B cell (primary cell): Measurements from ENCODE around the gene ZBTB12. TPM values are rescaled to one million over a fixed set of nuclear protein-coding genes. Genes with fewer than 3 reads are reported as not detected.

Source experiments
- ATAC-seq: fragments of 200-7000 bp; cut with Tn5 transposase; one replicate; pipeline ENCODE4 v1.10.0; 2021; ENCODE audit warnings: low read depth, mild to moderate bottlenecking, moderate number of reproducible peaks, moderate library complexity
- CTCF ChIA-PET: fragments of 350-600 bp; sonication (Branson Sonifier 250); formaldehyde crosslinking; loops from one replicate; lab custom pipeline; 2021; ENCODE audit warnings: antibody characterized with exemption, inconsistent platforms; lab: Charles Lee
- POLR2A ChIA-PET: fragments of 350-600 bp; sonication (Branson Sonifier 250); formaldehyde crosslinking; loops from one replicate; lab custom pipeline; 2021; ENCODE audit warnings: antibody characterized with exemption; lab: Charles Lee
- DNase-seq: peaks from one replicate; pipeline ENCODE4 v3.0.0; 2013
- H2AFZ ChIP-seq: 2 replicates; pipeline ENCODE4 v1.6.1; 2012; ENCODE audit warnings: mild to moderate bottlenecking, low read depth, low read length; ENCODE audit not compliant: insufficient read depth, poor library complexity, severe bottlenecking
- H3K27ac ChIP-seq, 2 donors: 1 replicate in 1 of 2; 2 replicates in 1 of 2; pipeline ENCODE4 v1.5.1; 2012 to 2013; ENCODE audit warnings: low read length in 2 of 2, mild to moderate bottlenecking in 2 of 2, moderate library complexity in 1 of 2
- H3K27me3 ChIP-seq, 4 experiments: fragments of 200-600 bp in 1 of 4; sonication (generic) in 1 of 4; replicated peaks in 1 of 4; 1 replicate in 2 of 4; 2 replicates in 2 of 4; pipeline versions ENCODE4 v1.6.1 to v1.7.0; 2013 to 2016; ENCODE audit warnings: low read length in 3 of 4, mild to moderate bottlenecking in 2 of 4, mixed read lengths in 1 of 4, moderate library complexity in 1 of 4; ENCODE audit not compliant: insufficient read depth in 4 of 4, control insufficient read depth in 3 of 4; ENCODE audit errors: control extremely low read depth in 1 of 4
- H3K36me3 ChIP-seq, 2 experiments: replicated peaks in 1 of 2; 1 replicate in 1 of 2; 2 replicates in 1 of 2; pipeline versions ENCODE4 v1.6.1 to v1.7.1; 2013; ENCODE audit warnings: low read length in 1 of 2; ENCODE audit not compliant: insufficient read depth in 2 of 2, control insufficient read depth in 1 of 2; ENCODE audit errors: control extremely low read depth in 1 of 2, extremely low read depth in 1 of 2
- H3K4me1 ChIP-seq, 2 donors: fragments of 200-600 bp in 1 of 2; sonication (generic) in 1 of 2; 1 replicate in 1 of 2; 2 replicates in 1 of 2; pipeline versions ENCODE4 v1.5.1 to v1.6.1; 2013 to 2017; ENCODE audit warnings: low read length in 2 of 2; ENCODE audit not compliant: control insufficient read depth in 2 of 2, insufficient read depth in 2 of 2
- H3K4me2 ChIP-seq: replicated peaks from 2 replicates; pipeline ENCODE3; 2012; ENCODE audit warnings: mild to moderate bottlenecking, low read depth, low read length; ENCODE audit not compliant: poor library complexity, severe bottlenecking
- H3K4me3 ChIP-seq, 5 experiments: fragments of 200-600 bp in 1 of 5; sonication (generic) in 1 of 5; 1 replicate in 3 of 5; 2 replicates in 2 of 5; pipeline versions ENCODE4 v1.5.1 to v1.7.0; 2011 to 2016; ENCODE audit warnings: low read length in 4 of 5, mild to moderate bottlenecking in 4 of 5, low read depth in 2 of 5, control low read depth in 1 of 5, moderate library complexity in 1 of 5; ENCODE audit not compliant: insufficient read depth in 1 of 5; ENCODE audit errors: control extremely low read depth in 1 of 5, extremely low read depth in 1 of 5
- H3K79me2 ChIP-seq: fragments of 200-600 bp; sonication (generic); one replicate; pipeline ENCODE4 v1.6.0; 2016; ENCODE audit warnings: low read length; ENCODE audit not compliant: control insufficient read depth, insufficient read depth
- H3K9ac ChIP-seq: fragments of 200-600 bp; sonication (generic); 2 replicates; pipeline ENCODE4 v1.6.1; 2017; ENCODE audit warnings: mild to moderate bottlenecking, low read length, moderate library complexity
- H3K9me3 ChIP-seq, 3 donors: one replicate each; pipeline versions ENCODE4 v1.6.1 to v1.7.1; 2013; ENCODE audit warnings: low read length in 2 of 3; ENCODE audit not compliant: control insufficient read depth in 2 of 3, insufficient read depth in 1 of 3; ENCODE audit errors: control extremely low read depth in 1 of 3
- H4K20me1 ChIP-seq: 2 replicates; pipeline ENCODE4 v1.6.0; 2012; ENCODE audit warnings: mild to moderate bottlenecking, low read length; ENCODE audit not compliant: insufficient read depth, control insufficient read depth, poor library complexity, severe bottlenecking
- H3K27ac Mint-ChIP-seq: one replicate; pipeline ENCODE4 v1.8.0; 2021; ENCODE audit warnings: mixed read lengths
- H3K27me3 Mint-ChIP-seq: one replicate; pipeline ENCODE4 v1.8.0; 2021; ENCODE audit warnings: mixed read lengths
- H3K4me1 Mint-ChIP-seq: one replicate; pipeline ENCODE4 v1.8.0; 2021; ENCODE audit warnings: mixed read lengths
- H3K4me3 Mint-ChIP-seq: one replicate; pipeline ENCODE4 v1.8.0; 2021; ENCODE audit warnings: mixed read lengths
- H3K9me3 Mint-ChIP-seq: one replicate; pipeline ENCODE4 v1.8.0; 2022; ENCODE audit warnings: mixed read lengths; ENCODE audit not compliant: insufficient read depth
- CTCF ChIP-seq: fragments of 200-600 bp; IDR thresholded peaks from one replicate; pipeline ENCODE4 v1.8.0; 2022; ENCODE audit warnings: antibody characterized with exemption, mild to moderate bottlenecking
- EZH2 ChIP-seq: IDR thresholded peaks from 2 replicates; pipeline ENCODE4 v1.6.1; 2012; ENCODE audit warnings: borderline replicate concordance, low read depth, mild to moderate bottlenecking, moderate library complexity, low read length; ENCODE audit not compliant: insufficient read depth, poor library complexity, severe bottlenecking
- WGBS: methylation state at CpG from one replicate; pipeline ENCODE4 v1.1.5; 2013; ENCODE audit warnings: missing lambda C conversion rate; ENCODE audit not compliant: insufficient coverage; 5-methylcytosine and 5-hydroxymethylcytosine counted together
- intact Hi-C: fragments of 100-400 bp; cut with micrococcal nuclease; formaldehyde crosslinking; loops from one replicate; pipeline ENCODE4 v1.10.0; 2022
- polyA plus RNA-seq: library from polyadenylated mRNA; depleted of rRNA; stranded (reverse); fragments of >200 nt; gene quantifications from 2 replicates; pipeline ENCODE4 v1.2.3, GENCODE V29; 2012
- total RNA-seq, 2 donors: library from RNA; stranded (reverse); fragments of 120-200 nt in 1 of 2; gene quantifications; 1 replicate in 1 of 2; 2 replicates in 1 of 2; pipeline versions ENCODE4 v1.2.3 to v1.2.4, GENCODE V29; 2013 to 2022

The ZBTB12 gene
- total and polyA plus RNA-seq, 2 donors (not counting 1 experiment from before 2014, with no cell fraction given), result 1.4 to 8.9 TPM

DNA sequence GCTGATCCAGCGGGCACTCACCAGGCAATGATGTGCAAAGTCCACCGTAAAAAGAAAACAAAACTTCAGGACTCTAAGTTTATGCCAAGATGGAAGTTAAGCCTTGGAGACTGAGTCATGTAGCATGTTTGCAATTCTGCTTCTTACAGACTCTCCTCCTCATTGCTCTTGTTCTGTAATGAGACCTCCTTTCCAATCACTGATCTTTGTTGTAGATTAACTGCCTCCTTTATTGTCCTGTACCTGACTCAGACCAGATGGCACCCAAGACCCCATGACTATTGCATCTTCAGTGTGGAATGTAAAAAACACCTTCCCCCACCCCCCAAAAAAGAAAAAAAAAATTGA, 50.4 kb downstream of the ZBTB12 start:
- no peak overlapping the region for H2AFZ ChIP-seq
- no peak for TF ChIP-seq CTCF
- TF ChIP-seq EZH2, result no peak
- no peaks in the 10 kb centered on the region for H3K27me3 ChIP-seq
- no peak overlapping the region for H3K9ac ChIP-seq
- H3K79me2 ChIP-seq, result no peaks in the 10 kb centered on the region
- ATAC-seq, result no peak
- WGBS, result no CpG with 5 or more reads among the region's 2 CpGs
- intact Hi-C loops, result no loop called here
- no peak overlapping the region for H3K4me3 ChIP-seq
- no peaks in the 10 kb centered on the region for H3K27me3 Mint-ChIP-seq
- no peak for DNase-seq
- no peaks in the 10 kb centered on the region for H4K20me1 ChIP-seq
- H3K9me3 ChIP-seq, result peaks cover 0 to 4% (median 0%) of the 10 kb centered on the region in 3 donors
- ChIA-PET POLR2A (no interaction called here), CTCF (no interaction called here)
- no peaks in the 10 kb centered on the region for H3K36me3 ChIP-seq
- H3K4me1 ChIP-seq, result no peaks in the 10 kb centered on the region
- no peak overlapping the region for H3K27ac Mint-ChIP-seq
- H3K9me3 Mint-ChIP-seq, result no peaks in the 10 kb centered on the region
- no peak overlapping the region for H3K27ac ChIP-seq
- H3K4me2 ChIP-seq, result no peak overlapping the region
- H3K4me3 Mint-ChIP-seq, result no peak overlapping the region
- H3K4me1 Mint-ChIP-seq, result no peaks in the 10 kb centered on the region

DNA sequence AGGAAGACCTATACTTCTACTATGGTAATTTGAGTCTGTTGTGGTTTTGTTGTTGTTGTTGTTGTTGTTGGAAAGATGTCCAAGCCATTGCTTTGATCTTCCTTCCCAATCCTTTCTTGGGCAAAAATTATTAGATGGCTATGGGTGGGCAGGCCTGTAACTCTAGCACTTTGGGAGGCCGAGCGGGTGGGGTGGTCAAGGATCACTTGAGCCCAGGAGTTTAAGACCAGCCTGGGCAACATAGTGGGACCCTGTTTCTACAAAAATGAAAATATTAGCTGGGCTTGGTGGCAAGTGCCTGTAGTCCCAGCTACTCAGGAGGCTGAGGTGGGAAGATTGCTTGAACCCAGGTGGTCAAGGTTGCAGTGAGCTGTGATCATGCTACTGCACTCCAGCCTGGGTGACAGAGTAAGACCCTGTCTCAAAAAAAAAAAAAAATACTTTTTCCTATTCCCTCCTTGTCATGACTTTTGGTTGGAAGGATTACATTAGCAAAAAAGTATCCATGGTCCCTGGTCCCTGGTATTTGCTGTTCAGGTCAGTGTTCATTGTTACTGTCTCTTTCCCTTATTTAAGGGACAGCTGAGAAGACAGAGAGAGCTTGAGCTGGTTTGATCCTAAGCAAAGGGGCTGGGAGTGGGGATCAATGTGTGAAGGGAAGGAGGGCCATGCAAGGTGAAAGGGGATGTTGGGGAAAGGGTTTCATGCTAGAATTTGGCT, 51.0 kb downstream of the ZBTB12 start:
- Mint-ChIP-seq H3K27me3 (no peaks in the 10 kb centered on the region), H3K4me1 (no peaks in the 10 kb centered on the region), H3K9me3 (no peaks in the 10 kb centered on the region), H3K4me3 (no peak overlapping the region), H3K27ac (no peak overlapping the region)
- intact Hi-C loops, result no loop called here
- Histone ChIP-seq H2AFZ (no peak overlapping the region), H3K4me2 (no peak overlapping the region), H3K27ac (no peak overlapping the region), H4K20me1 (no peaks in the 10 kb centered on the region), H3K9me3 (peaks cover 0 to 4% (median 0%) of the 10 kb centered on the region in 3 donors), H3K4me3 (no peak overlapping the region), H3K4me1 (no peaks in the 10 kb centered on the region), H3K27me3 (no peaks in the 10 kb centered on the region), H3K79me2 (no peaks in the 10 kb centered on the region), H3K36me3 (no peaks in the 10 kb centered on the region), H3K9ac (no peak overlapping the region)
- ATAC-seq (no peak), DNase-seq (no peak)
- TF ChIP-seq EZH2 (no peak), CTCF (no peak)
- ChIA-PET CTCF (no interaction called here), POLR2A (interaction anchor here (0.8 kb wide), 1 partner anchor 139 kb away, joined by 7 read pairs; no protein-coding TSS in a partner anchor)
- 95% methylated on average over 2 of the region's 2 CpGs for WGBS
